ENCODE measurements around the gene PCK2.

PCK2 gene

DNA sequence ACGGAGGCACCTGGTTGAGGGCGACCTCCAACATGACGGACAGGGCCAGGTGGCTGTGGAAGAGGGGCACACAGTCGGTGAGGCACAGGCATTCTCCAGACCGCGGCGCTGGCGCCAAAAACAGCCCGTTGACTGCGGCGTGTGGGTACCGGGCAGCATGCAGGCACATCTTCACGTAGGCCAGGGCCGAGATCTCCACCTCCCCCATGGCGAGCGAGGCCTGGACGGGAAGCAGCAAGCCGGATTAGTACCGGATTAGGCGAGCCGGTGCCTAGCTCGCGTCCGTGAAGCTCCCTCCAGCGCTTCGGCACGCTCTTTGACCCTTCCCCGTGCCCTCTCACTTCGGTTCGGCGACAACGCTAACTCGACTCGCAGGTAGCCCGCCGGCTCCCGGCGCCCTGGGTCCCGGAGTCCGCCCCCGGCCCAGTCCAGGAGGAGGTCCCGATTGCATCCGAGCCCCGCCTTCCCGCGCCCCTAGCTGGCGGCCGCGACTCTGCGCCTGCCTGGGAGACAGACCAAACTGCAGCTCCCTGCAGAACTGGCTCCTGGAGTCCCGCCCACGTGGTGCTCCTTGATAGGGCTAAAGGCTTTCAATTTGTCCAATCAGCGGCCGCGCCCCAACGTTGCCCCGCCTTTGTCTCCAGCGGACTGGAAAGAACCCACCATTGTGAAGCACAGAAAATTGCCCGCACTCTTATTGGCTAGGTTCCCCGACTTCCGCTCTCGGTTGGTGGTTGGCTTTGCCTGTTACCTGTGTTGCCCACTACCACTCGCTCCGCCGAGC lies 47.2 kb downstream of the PCK2 start, which contains the start of gene EMC9:
EMC9 (minus strand) TSS at position 495 of the 784 bp plus-strand sequence; CDS start at position 208, 287 bp downstream.
- H3K18ac ChIP-seq (ENCODE audit: low read length) = peak within 1 kb of the TSS; percentile 99
- peak within 1 kb of the TSS; percentile 53 for H2BK12ac ChIP-seq (ENCODE audit: low read length)
- peak within 1 kb of the TSS; percentile 98 for H2BK5ac ChIP-seq (ENCODE audit: low read length)
- H2BK15ac ChIP-seq (ENCODE audit: low read length) = peak within 1 kb of the TSS; percentile 83
- H2BK120ac ChIP-seq (ENCODE audit: low read depth, low read length) = no peak within 1 kb of the TSS
- no peak within 1 kb of the TSS for H4K8ac ChIP-seq (ENCODE audit: low read depth, low read length)
- peak within 1 kb of the TSS; percentile 94 for H3K23ac ChIP-seq (ENCODE audit: low read depth, low read length, poor library complexity)
- H3K36me3 ChIP-seq (replicated peaks in 1 of 2; ENCODE audit: control insufficient read depth in 2 of 2, insufficient read depth in 2 of 2, low read length in 2 of 2) = peaks cover 27 to 58% of the 10 kb centered on the region in 2 donors
- H3K14ac ChIP-seq (ENCODE audit: low read length) = peak within 1 kb of the TSS; percentile 40
- no CpG with 5 or more reads among the region's 65 CpGs for WGBS, 2 donors (ENCODE audit: extremely low coverage in 2 of 2, insufficient read length in 2 of 2, insufficient replicate concordance in 1 of 2)
- H3K4me1 ChIP-seq (ENCODE audit: control insufficient read depth in 2 of 2, insufficient read depth in 1 of 2, low read depth in 1 of 2, low read length in 2 of 2) = peaks cover 14 to 19% of the 10 kb centered on the region in 2 donors
- peak within 1 kb of the TSS; percentile 88 for H3K4me2 ChIP-seq (ENCODE audit: insufficient read depth, low read length, poor library complexity, severe bottlenecking)
- H3K9me3 ChIP-seq (replicated peaks in 1 of 2; ENCODE audit: control insufficient read depth in 2 of 2, insufficient read depth in 1 of 2, low read depth in 1 of 2, low read length in 2 of 2) = no peaks in the 10 kb centered on the region
- no peak within 1 kb of the TSS for H3K4ac ChIP-seq (ENCODE audit: low read length)
- DNase-seq (ENCODE audit: low spot score) = peak; percentile 99
- peak within 1 kb of the TSS; percentile 83 for H2AFZ ChIP-seq (ENCODE audit: low read length)
- H4K91ac ChIP-seq (ENCODE audit: low read depth, low read length, poor library complexity) = peak within 1 kb of the TSS; percentile 77
- H3K27ac ChIP-seq (replicated peaks; ENCODE audit: low read length) = peak within 1 kb of the TSS; percentile 94
- H3K79me1 ChIP-seq (ENCODE audit: low read depth, low read length) = peaks cover 7% of the 10 kb centered on the region
- H3K27me3 ChIP-seq (ENCODE audit: control insufficient read depth in 3 of 3, insufficient read depth in 3 of 3, low read depth in 1 of 3, low read length in 3 of 3) = no peaks in the 10 kb centered on the region
- peak within 1 kb of the TSS; percentile 91 for H2AK5ac ChIP-seq (ENCODE audit: low read depth, low read length)
- peak within 1 kb of the TSS; percentile 90 to 93 for H3K4me3 ChIP-seq (ENCODE audit: low read length in 2 of 2)
- peak within 1 kb of the TSS; percentile 99 for H3K9ac ChIP-seq (ENCODE audit: low read depth, low read length, poor library complexity)

DNA sequence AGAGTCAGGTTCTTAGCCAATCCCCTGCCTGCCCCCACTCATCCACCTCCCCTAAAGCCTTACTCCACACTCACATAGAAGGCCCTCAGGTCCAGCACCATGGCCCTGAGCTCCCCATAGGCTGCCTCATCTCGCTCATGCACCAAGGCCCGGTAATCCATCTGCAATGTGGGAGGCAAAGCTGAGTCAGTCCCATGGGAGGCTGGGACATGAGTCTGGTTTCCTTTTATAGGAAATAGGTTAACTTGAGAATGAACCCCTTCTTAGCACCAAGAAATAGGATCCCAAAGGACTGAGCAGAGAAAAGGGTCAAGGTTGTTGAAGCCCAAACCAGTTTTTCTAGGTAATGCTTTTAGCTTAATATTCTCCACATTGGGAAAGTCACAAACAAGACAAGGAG lies 49.4 kb downstream of the PCK2 start:
- Histone ChIP-seq H3K27ac (replicated peaks; ENCODE audit: low read length) (no peak overlapping the region), H2BK5ac (ENCODE audit: low read length) (no peak overlapping the region), H3K9ac (ENCODE audit: low read depth, low read length, poor library complexity) (no peak overlapping the region), H2BK120ac (ENCODE audit: low read depth, low read length) (no peak overlapping the region), H3K4me2 (ENCODE audit: insufficient read depth, low read length, poor library complexity, severe bottlenecking) (no peak overlapping the region), H3K27me3 (ENCODE audit: control insufficient read depth in 3 of 3, insufficient read depth in 3 of 3, low read depth in 1 of 3, low read length in 3 of 3) (no peaks in the 10 kb centered on the region), H3K4me3 (ENCODE audit: low read length in 2 of 2) (no peak overlapping the region), H3K36me3 (replicated peaks in 1 of 2; ENCODE audit: control insufficient read depth in 2 of 2, insufficient read depth in 2 of 2, low read length in 2 of 2) (peaks cover 17 to 44% of the 10 kb centered on the region in 2 donors), H3K23ac (ENCODE audit: low read depth, low read length, poor library complexity) (no peak overlapping the region), H3K9me3 (replicated peaks in 1 of 2; ENCODE audit: control insufficient read depth in 2 of 2, insufficient read depth in 1 of 2, low read depth in 1 of 2, low read length in 2 of 2) (no peaks in the 10 kb centered on the region), H2AFZ (ENCODE audit: low read length) (no peak overlapping the region), H3K4me1 (ENCODE audit: control insufficient read depth in 2 of 2, insufficient read depth in 1 of 2, low read depth in 1 of 2, low read length in 2 of 2) (peaks cover 12 to 19% of the 10 kb centered on the region in 2 donors), H2AK5ac (ENCODE audit: low read depth, low read length) (no peak overlapping the region), H3K79me1 (ENCODE audit: low read depth, low read length) (peaks cover 16% of the 10 kb centered on the region), H3K18ac (ENCODE audit: low read length) (no peak overlapping the region), H3K14ac (ENCODE audit: low read length) (no peak overlapping the region), H4K8ac (ENCODE audit: low read depth, low read length) (no peak overlapping the region), H3K4ac (ENCODE audit: low read length) (no peak overlapping the region), H2BK12ac (ENCODE audit: low read length) (no peak overlapping the region), H4K91ac (ENCODE audit: low read depth, low read length, poor library complexity) (no peak overlapping the region), H2BK15ac (ENCODE audit: low read length) (no peak overlapping the region)
- no peak for DNase-seq (ENCODE audit: low spot score)
- no CpG with 5 or more reads among the region's 2 CpGs for WGBS, 2 donors (ENCODE audit: extremely low coverage in 2 of 2, insufficient read length in 2 of 2, insufficient replicate concordance in 1 of 2)

DNA sequence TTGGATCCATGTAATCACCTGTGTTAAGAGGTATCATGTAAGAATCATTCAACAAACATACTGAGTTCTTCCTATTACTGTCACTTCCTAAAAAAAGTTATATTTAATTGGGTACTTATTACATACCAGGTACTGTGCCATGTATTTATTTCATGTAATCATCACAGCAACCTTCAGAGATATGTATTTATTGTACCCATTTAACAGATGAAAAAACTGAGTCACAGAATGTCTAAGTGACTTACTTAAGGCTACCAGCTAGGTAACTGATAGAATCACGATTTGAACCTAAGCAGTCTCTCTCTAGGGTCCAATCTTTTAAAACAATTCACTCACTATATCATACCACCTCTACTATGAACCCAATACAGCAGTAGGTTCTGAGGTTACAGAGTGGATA lies 50.3 kb downstream of the PCK2 start:
- peaks cover 16% of the 10 kb centered on the region for H3K79me1 ChIP-seq (ENCODE audit: low read depth, low read length)
- no peaks in the 10 kb centered on the region for H3K9me3 ChIP-seq (replicated peaks in 1 of 2; ENCODE audit: control insufficient read depth in 2 of 2, insufficient read depth in 1 of 2, low read depth in 1 of 2, low read length in 2 of 2)
- H2AFZ ChIP-seq (ENCODE audit: low read length) = no peak overlapping the region
- no peak overlapping the region for H3K14ac ChIP-seq (ENCODE audit: low read length)
- no peak overlapping the region for H2BK120ac ChIP-seq (ENCODE audit: low read depth, low read length)
- no peak overlapping the region for H4K91ac ChIP-seq (ENCODE audit: low read depth, low read length, poor library complexity)
- H3K18ac ChIP-seq (ENCODE audit: low read length) = no peak overlapping the region
- peaks cover 12 to 43% of the 10 kb centered on the region in 2 donors for H3K36me3 ChIP-seq (replicated peaks in 1 of 2; ENCODE audit: control insufficient read depth in 2 of 2, insufficient read depth in 2 of 2, low read length in 2 of 2)
- H3K4me1 ChIP-seq (ENCODE audit: control insufficient read depth in 2 of 2, insufficient read depth in 1 of 2, low read depth in 1 of 2, low read length in 2 of 2) = peaks cover 12 to 19% of the 10 kb centered on the region in 2 donors
- H2BK5ac ChIP-seq (ENCODE audit: low read length) = no peak overlapping the region
- no peak overlapping the region for H2BK12ac ChIP-seq (ENCODE audit: low read length)
- no peak overlapping the region for H3K9ac ChIP-seq (ENCODE audit: low read depth, low read length, poor library complexity)
- no peak overlapping the region for H4K8ac ChIP-seq (ENCODE audit: low read depth, low read length)
- no peak overlapping the region for H3K4me2 ChIP-seq (ENCODE audit: insufficient read depth, low read length, poor library complexity, severe bottlenecking)
- no peak overlapping the region for H3K4ac ChIP-seq (ENCODE audit: low read length)
- WGBS, 2 donors (ENCODE audit: extremely low coverage in 2 of 2, insufficient read length in 2 of 2, insufficient replicate concordance in 1 of 2) = no CpG with 5 or more reads among the region's 1 CpG
- H2AK5ac ChIP-seq (ENCODE audit: low read depth, low read length) = no peak overlapping the region
- DNase-seq (ENCODE audit: low spot score) = no peak
- no peak overlapping the region for H3K27ac ChIP-seq (replicated peaks; ENCODE audit: low read length)
- H3K23ac ChIP-seq (ENCODE audit: low read depth, low read length, poor library complexity) = no peak overlapping the region
- H2BK15ac ChIP-seq (ENCODE audit: low read length) = no peak overlapping the region
- no peaks in the 10 kb centered on the region for H3K27me3 ChIP-seq (ENCODE audit: control insufficient read depth in 3 of 3, insufficient read depth in 3 of 3, low read depth in 1 of 3, low read length in 3 of 3)
- no peak overlapping the region for H3K4me3 ChIP-seq (ENCODE audit: low read length in 2 of 2)

DNA sequence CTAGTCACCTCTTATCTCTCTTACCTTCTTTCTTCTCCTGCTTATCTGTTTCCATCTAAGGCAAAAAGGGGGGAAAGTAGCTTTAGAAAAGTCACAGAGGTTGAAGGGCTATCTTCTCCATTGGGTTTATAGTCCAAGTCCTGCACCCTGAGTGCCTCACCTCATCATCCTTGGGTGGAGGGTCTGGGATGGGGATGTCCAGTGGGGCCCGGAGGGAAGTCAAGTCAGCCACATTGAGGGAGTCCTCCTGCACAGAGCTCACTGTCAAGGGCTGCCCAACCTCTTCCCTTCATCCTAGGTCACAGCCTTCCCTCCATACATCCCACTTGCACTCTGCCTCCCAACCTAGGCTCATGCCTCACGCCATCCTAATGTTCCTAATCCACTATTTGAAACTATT lies 51.1 kb downstream of the PCK2 start:
- Histone ChIP-seq H3K27me3 (ENCODE audit: control insufficient read depth in 3 of 3, insufficient read depth in 3 of 3, low read depth in 1 of 3, low read length in 3 of 3) (no peaks in the 10 kb centered on the region), H2BK5ac (ENCODE audit: low read length) (no peak overlapping the region), H3K18ac (ENCODE audit: low read length) (no peak overlapping the region), H4K8ac (ENCODE audit: low read depth, low read length) (no peak overlapping the region), H3K23ac (ENCODE audit: low read depth, low read length, poor library complexity) (no peak overlapping the region), H3K4me2 (ENCODE audit: insufficient read depth, low read length, poor library complexity, severe bottlenecking) (no peak overlapping the region), H3K9ac (ENCODE audit: low read depth, low read length, poor library complexity) (no peak overlapping the region), H3K4ac (ENCODE audit: low read length) (no peak overlapping the region), H3K4me1 (ENCODE audit: control insufficient read depth in 2 of 2, insufficient read depth in 1 of 2, low read depth in 1 of 2, low read length in 2 of 2) (peaks cover 10 to 17% of the 10 kb centered on the region in 2 donors), H2BK120ac (ENCODE audit: low read depth, low read length) (no peak overlapping the region), H3K79me1 (ENCODE audit: low read depth, low read length) (peaks cover 18% of the 10 kb centered on the region), H2BK12ac (ENCODE audit: low read length) (no peak overlapping the region), H2AK5ac (ENCODE audit: low read depth, low read length) (peak overlapping the region; percentile 38), H4K91ac (ENCODE audit: low read depth, low read length, poor library complexity) (no peak overlapping the region), H2AFZ (ENCODE audit: low read length) (no peak overlapping the region), H3K14ac (ENCODE audit: low read length) (no peak overlapping the region), H2BK15ac (ENCODE audit: low read length) (no peak overlapping the region), H3K27ac (replicated peaks; ENCODE audit: low read length) (no peak overlapping the region), H3K9me3 (replicated peaks in 1 of 2; ENCODE audit: control insufficient read depth in 2 of 2, insufficient read depth in 1 of 2, low read depth in 1 of 2, low read length in 2 of 2) (no peaks in the 10 kb centered on the region), H3K36me3 (replicated peaks in 1 of 2; ENCODE audit: control insufficient read depth in 2 of 2, insufficient read depth in 2 of 2, low read length in 2 of 2) (peaks cover 18 to 44% of the 10 kb centered on the region in 2 donors), H3K4me3 (ENCODE audit: low read length in 2 of 2) (peak overlapping the region; percentile 27 to 96)
- no peak for DNase-seq (ENCODE audit: low spot score)
- no CpG with 5 or more reads among the region's 2 CpGs for WGBS, 2 donors (ENCODE audit: extremely low coverage in 2 of 2, insufficient read length in 2 of 2, insufficient replicate concordance in 1 of 2)

All from neuronal stem cell (in vitro differentiated cells).